WTC11 (cell line): ENCODE measurements around the gene LRFN2. TPM values are rescaled to one million over a fixed set of nuclear protein-coding genes. Genes with fewer than 3 reads are reported as not detected.

Experiments
- ATAC-seq: fragments of 200-7000 bp; cut with Tn5 transposase; 2 replicates; pipeline ENCODE4 v1.10.0; 2021; ENCODE audit warnings: mild to moderate bottlenecking, moderate library complexity
- CTCF ChIA-PET: fragments of 300-600 bp; sonication (Branson Sonifier 250); formaldehyde crosslinking; loops from one replicate; lab custom pipeline; 2021; ENCODE audit warnings: antibody characterized with exemption; lab: Charles Lee
- POLR2A ChIA-PET: fragments of 350-600 bp; sonication (Branson Sonifier 250); formaldehyde crosslinking; loops from one replicate; lab custom pipeline; 2021; ENCODE audit warnings: antibody characterized with exemption; lab: Charles Lee
- DNase-seq: peaks from one replicate; pipeline ENCODE4 v3.0.0; 2021; ENCODE audit warnings: low spot score
- H3K27ac Mint-ChIP-seq: 2 replicates; pipeline ENCODE4 v1.8.0; 2021; ENCODE audit warnings: mixed read lengths
- H3K27me3 Mint-ChIP-seq: 2 replicates; pipeline ENCODE4 v1.8.0; 2021; ENCODE audit warnings: low read depth, mild to moderate bottlenecking, moderate library complexity, mixed read lengths
- H3K36me3 Mint-ChIP-seq: 2 replicates; pipeline ENCODE4 v1.8.0; 2021; ENCODE audit warnings: mixed read lengths
- H3K4me1 Mint-ChIP-seq: 2 replicates; pipeline ENCODE4 v1.8.0; 2022; ENCODE audit warnings: mixed read lengths
- H3K4me3 Mint-ChIP-seq: 2 replicates; pipeline ENCODE4 v1.8.0; 2021; ENCODE audit warnings: mild to moderate bottlenecking, moderate library complexity, mixed read lengths
- H3K9me3 Mint-ChIP-seq: 2 replicates; pipeline ENCODE4 v1.8.0; 2021; ENCODE audit warnings: mixed read lengths
- ATF1 ChIP-seq: sonication (generic); formaldehyde crosslinking; IDR thresholded peaks from 2 replicates; pipeline ENCODE4 v1.8.1; 2023; ENCODE audit warnings: mild to moderate bottlenecking, moderate library complexity, missing genetic modification reagents
- CREB1 ChIP-seq: sonication (generic); formaldehyde crosslinking; IDR thresholded peaks from 2 replicates; pipeline ENCODE4 v1.8.0; 2023; ENCODE audit warnings: mild to moderate bottlenecking, missing genetic modification reagents
- CREM ChIP-seq: sonication (generic); formaldehyde crosslinking; IDR thresholded peaks from 2 replicates; pipeline ENCODE4 v1.8.1; 2022; ENCODE audit warnings: mild to moderate bottlenecking, missing genetic modification reagents, moderate library complexity
- CTCF ChIP-seq: fragments of 200-600 bp; IDR thresholded peaks from 2 replicates; pipeline ENCODE4 v1.8.0; 2022; ENCODE audit warnings: antibody characterized with exemption
- NFATC4 ChIP-seq: fragments of 250-450 bp; sonication (Bioruptor Pico); IDR thresholded peaks from 2 replicates; pipeline ENCODE4 v1.9.0; 2021; ENCODE audit warnings: mild to moderate bottlenecking
- NFE2L1 ChIP-seq: sonication (generic); formaldehyde crosslinking; IDR thresholded peaks from 2 replicates; pipeline ENCODE4 v1.8.1; 2023; ENCODE audit warnings: missing genetic modification reagents
- NFYB ChIP-seq: sonication (generic); formaldehyde crosslinking; conservative IDR thresholded peaks from 2 replicates; pipeline ENCODE4 v1.8.0; 2022; ENCODE audit warnings: low read depth, missing genetic modification reagents
- RELA ChIP-seq: sonication (generic); formaldehyde crosslinking; IDR thresholded peaks from 2 replicates; pipeline ENCODE4 v1.8.1; 2022; ENCODE audit warnings: missing genetic modification reagents, mild to moderate bottlenecking, borderline replicate concordance
- RORB ChIP-seq: fragments of 250-450 bp; sonication (Bioruptor Pico); IDR thresholded peaks from 2 replicates; pipeline ENCODE4 v1.9.0; 2021; ENCODE audit warnings: mild to moderate bottlenecking
- ZBTB21 ChIP-seq: sonication (generic); formaldehyde crosslinking; IDR thresholded peaks from 2 replicates; pipeline ENCODE4 v1.8.1; 2023; ENCODE audit warnings: mild to moderate bottlenecking, missing genetic modification reagents, borderline replicate concordance
- ZNF416 ChIP-seq: fragments of 250-450 bp; sonication (Bioruptor Pico); IDR thresholded peaks from 2 replicates; pipeline ENCODE4 v1.9.0; 2021; ENCODE audit warnings: mild to moderate bottlenecking, inconsistent platforms
- ZNF512 ChIP-seq: sonication (generic); formaldehyde crosslinking; IDR thresholded peaks from 2 replicates; pipeline ENCODE4 v1.8.1; 2022; ENCODE audit warnings: missing genetic modification reagents, borderline replicate concordance
- ZSCAN18 ChIP-seq: fragments of 250-450 bp; sonication (Bioruptor Pico); IDR thresholded peaks from 2 replicates; pipeline ENCODE4 v2.1.2; 2022; ENCODE audit warnings: mild to moderate bottlenecking, moderate library complexity
- total RNA-seq: library from RNA; stranded (reverse); gene quantifications from 3 replicates; pipeline ENCODE4 v1.2.3, GENCODE V29; 2021
- TF ChIP-seq, protein P1 (sequence below): sonication (generic); formaldehyde crosslinking; IDR thresholded peaks from 2 replicates; pipeline ENCODE4 v1.8.1; 2023; ENCODE audit warnings: mild to moderate bottlenecking, missing genetic modification reagents
- TF ChIP-seq, protein P2 (sequence below): sonication (generic); formaldehyde crosslinking; IDR thresholded peaks from 2 replicates; pipeline ENCODE4 v1.8.0; 2022; ENCODE audit warnings: mild to moderate bottlenecking, missing genetic modification reagents
- TF ChIP-seq, protein P3 (sequence below): sonication (generic); formaldehyde crosslinking; IDR thresholded peaks from 2 replicates; pipeline ENCODE4 v1.8.0; 2022; ENCODE audit warnings: mild to moderate bottlenecking, missing genetic modification reagents

LRFN2 gene
- total RNA-seq, 1 experiment from 2014 or later, result 1.6 TPM

DNA sequence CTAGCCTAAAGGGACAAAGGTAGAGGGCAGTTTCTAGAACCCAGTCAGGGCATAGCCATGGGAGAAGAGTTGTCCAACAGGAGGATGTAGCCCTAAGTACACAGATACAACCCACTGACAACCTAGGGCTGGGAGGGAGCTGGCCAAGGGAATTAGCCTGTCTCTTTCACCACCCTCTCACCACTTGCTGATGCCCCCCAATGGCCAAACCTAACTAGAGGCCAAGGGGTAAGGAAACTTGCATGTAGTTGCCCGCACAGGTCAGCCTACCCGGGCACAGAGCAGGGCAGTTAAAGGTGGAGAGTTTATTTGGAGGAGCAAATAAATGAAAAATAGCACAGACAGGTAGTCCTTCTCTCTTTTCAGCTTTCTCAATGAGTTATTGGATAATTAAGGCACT lies 143.3 kb downstream of the LRFN2 start:
- TF ChIP-seq CREB1 (CRISPR knock-in tag) (no peak), ZSCAN18 (CRISPR knock-in tag) (no peak), RORB (CRISPR knock-in tag) (no peak), ZBTB21 (CRISPR knock-in tag) (no peak), NFE2L1 (CRISPR knock-in tag) (no peak), NFATC4 (CRISPR knock-in tag) (no peak), NFYB (CRISPR knock-in tag) (no peak), ATF1 (CRISPR knock-in tag) (no peak), RELA (CRISPR knock-in tag) (no peak)
- TF ChIP-seq, protein P1, sequence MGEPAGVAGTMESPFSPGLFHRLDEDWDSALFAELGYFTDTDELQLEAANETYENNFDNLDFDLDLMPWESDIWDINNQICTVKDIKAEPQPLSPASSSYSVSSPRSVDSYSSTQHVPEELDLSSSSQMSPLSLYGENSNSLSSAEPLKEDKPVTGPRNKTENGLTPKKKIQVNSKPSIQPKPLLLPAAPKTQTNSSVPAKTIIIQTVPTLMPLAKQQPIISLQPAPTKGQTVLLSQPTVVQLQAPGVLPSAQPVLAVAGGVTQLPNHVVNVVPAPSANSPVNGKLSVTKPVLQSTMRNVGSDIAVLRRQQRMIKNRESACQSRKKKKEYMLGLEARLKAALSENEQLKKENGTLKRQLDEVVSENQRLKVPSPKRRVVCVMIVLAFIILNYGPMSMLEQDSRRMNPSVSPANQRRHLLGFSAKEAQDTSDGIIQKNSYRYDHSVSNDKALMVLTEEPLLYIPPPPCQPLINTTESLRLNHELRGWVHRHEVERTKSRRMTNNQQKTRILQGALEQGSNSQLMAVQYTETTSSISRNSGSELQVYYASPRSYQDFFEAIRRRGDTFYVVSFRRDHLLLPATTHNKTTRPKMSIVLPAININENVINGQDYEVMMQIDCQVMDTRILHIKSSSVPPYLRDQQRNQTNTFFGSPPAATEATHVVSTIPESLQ (CRISPR knock-in tag), result no peak
- TF ChIP-seq, protein P2, sequence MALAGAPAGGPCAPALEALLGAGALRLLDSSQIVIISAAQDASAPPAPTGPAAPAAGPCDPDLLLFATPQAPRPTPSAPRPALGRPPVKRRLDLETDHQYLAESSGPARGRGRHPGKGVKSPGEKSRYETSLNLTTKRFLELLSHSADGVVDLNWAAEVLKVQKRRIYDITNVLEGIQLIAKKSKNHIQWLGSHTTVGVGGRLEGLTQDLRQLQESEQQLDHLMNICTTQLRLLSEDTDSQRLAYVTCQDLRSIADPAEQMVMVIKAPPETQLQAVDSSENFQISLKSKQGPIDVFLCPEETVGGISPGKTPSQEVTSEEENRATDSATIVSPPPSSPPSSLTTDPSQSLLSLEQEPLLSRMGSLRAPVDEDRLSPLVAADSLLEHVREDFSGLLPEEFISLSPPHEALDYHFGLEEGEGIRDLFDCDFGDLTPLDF (CRISPR knock-in tag), result no peak
- TF ChIP-seq, protein P3, sequence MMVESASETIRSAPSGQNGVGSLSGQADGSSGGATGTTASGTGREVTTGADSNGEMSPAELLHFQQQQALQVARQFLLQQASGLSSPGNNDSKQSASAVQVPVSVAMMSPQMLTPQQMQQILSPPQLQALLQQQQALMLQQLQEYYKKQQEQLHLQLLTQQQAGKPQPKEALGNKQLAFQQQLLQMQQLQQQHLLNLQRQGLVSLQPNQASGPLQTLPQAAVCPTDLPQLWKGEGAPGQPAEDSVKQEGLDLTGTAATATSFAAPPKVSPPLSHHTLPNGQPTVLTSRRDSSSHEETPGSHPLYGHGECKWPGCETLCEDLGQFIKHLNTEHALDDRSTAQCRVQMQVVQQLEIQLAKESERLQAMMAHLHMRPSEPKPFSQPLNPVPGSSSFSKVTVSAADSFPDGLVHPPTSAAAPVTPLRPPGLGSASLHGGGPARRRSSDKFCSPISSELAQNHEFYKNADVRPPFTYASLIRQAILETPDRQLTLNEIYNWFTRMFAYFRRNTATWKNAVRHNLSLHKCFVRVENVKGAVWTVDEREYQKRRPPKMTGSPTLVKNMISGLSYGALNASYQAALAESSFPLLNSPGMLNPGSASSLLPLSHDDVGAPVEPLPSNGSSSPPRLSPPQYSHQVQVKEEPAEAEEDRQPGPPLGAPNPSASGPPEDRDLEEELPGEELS (CRISPR knock-in tag), result no peak
- Mint-ChIP-seq H3K36me3 (no peaks in the 10 kb centered on the region), H3K4me3 (no peak overlapping the region), H3K4me1 (peaks cover 43% of the 10 kb centered on the region), H3K27ac (peak overlapping the region; percentile 4; the same call in 1 of the 2 replicates), H3K9me3 (no peaks in the 10 kb centered on the region), H3K27me3 (peaks cover 5% of the 10 kb centered on the region)
- ATAC-seq (peak; percentile 55), DNase-seq (no peak)
- ChIA-PET CTCF (interaction anchor here (1.0 to 1.4 kb wide), 2 partner anchors 113 to 115 kb away, joined by 3 to 6 read pairs; no protein-coding TSS in a partner anchor), POLR2A (no interaction called here)

DNA sequence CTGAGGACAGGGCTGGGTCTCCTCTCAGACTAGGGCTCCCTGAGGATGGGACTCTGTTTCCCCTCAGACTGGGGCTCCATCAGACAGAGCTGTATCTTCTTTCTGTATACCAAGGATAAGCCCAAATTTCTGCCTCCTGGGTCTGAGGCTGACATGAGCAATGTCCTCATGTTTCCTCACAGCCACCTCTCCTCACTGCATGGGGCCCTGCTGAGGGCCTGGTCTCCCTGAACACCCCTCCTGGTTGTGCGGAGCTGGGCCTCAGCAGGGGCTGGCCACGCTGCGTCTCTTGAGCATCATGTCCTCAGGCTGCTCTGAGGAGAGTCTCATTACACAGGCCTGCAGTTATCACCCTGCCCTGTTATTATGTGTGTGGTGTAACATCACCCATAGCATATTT lies 144.6 kb downstream of the LRFN2 start:
- Mint-ChIP-seq H3K9me3 (no peaks in the 10 kb centered on the region), H3K27ac (no peak overlapping the region), H3K27me3 (peaks cover 9% of the 10 kb centered on the region), H3K36me3 (no peaks in the 10 kb centered on the region), H3K4me1 (peaks cover 53% of the 10 kb centered on the region), H3K4me3 (no peak overlapping the region)
- DNase-seq (no peak), ATAC-seq (no peak)
- CTCF ChIA-PET, result no interaction called here
- TF ChIP-seq CTCF (no peak), ZNF512 (CRISPR knock-in tag) (no peak), ZNF416 (no peak), CREM (CRISPR knock-in tag) (no peak)
- POLR2A ChIA-PET, result no interaction called here
